PC-9 (cell line): ENCODE results near the gene PTK6. TPM values are rescaled to one million over a fixed set of nuclear protein-coding genes. Genes with fewer than 3 reads are reported as not detected.

Experiments
- BruUV-seq: library from RNA; stranded (reverse); fragments of 400-500 nt; replicated peaks from 2 replicates; lab custom pipeline; 2021; lab: Mats Ljungman, UMichigan
- CTCF ChIA-PET: fragments of 300-600 bp; sonication (Branson Sonifier 250); formaldehyde crosslinking; loops from one replicate; lab custom pipeline; 2022; ENCODE audit warnings: antibody characterized with exemption; lab: Charles Lee
- POLR2A ChIA-PET: fragments of 300-600 bp; sonication (Branson Sonifier 250); formaldehyde crosslinking; loops from one replicate; lab custom pipeline; 2022; ENCODE audit warnings: antibody characterized with exemption; ENCODE audit not compliant: unreplicated experiment; lab: Charles Lee
- DNase-seq, 2 experiments: peaks; one replicate each; pipeline versions ENCODE4 v3.0.0 to v3.0.0-alpha.2; 2015 to 2022; ENCODE audit warnings: mixed read lengths in 1 of 2
- H2AFZ ChIP-seq: fragments of 200-600 bp; sonication (generic); 2 replicates; pipeline ENCODE4 v1.8.1; 2017; ENCODE audit warnings: antibody characterized with exemption
- H3F3A ChIP-seq: fragments of 200-600 bp; sonication (generic); 2 replicates; pipeline ENCODE4 v1.8.1; 2017; ENCODE audit warnings: antibody characterized with exemption, mild to moderate bottlenecking, low read depth; ENCODE audit not compliant: insufficient read depth
- H3K27ac ChIP-seq: fragments of 200-600 bp; sonication (generic); 2 replicates; pipeline ENCODE4 v1.6.1; 2016; ENCODE audit warnings: mixed run types
- H3K27me3 ChIP-seq: fragments of 200-600 bp; sonication (generic); 2 replicates; pipeline ENCODE4 v1.6.1; 2016; ENCODE audit warnings: low read depth, mixed run types; ENCODE audit not compliant: insufficient read depth
- H3K36me3 ChIP-seq: fragments of 200-600 bp; sonication (generic); 2 replicates; pipeline ENCODE4 v1.6.1; 2016; ENCODE audit warnings: low read depth, mixed run types
- H3K4me1 ChIP-seq: fragments of 200-600 bp; sonication (generic); replicated peaks from 2 replicates; pipeline ENCODE4 v1.6.1; 2016; ENCODE audit warnings: mixed run types; ENCODE audit not compliant: insufficient read depth
- H3K4me2 ChIP-seq: fragments of 200-600 bp; sonication (generic); 2 replicates; pipeline ENCODE4 v1.6.1; 2017; ENCODE audit warnings: mixed run types
- H3K4me3 ChIP-seq: fragments of 200-600 bp; sonication (generic); 2 replicates; pipeline ENCODE4 v1.6.1; 2016; ENCODE audit warnings: mixed run types
- H3K79me2 ChIP-seq: fragments of 200-600 bp; sonication (generic); 2 replicates; pipeline ENCODE4 v1.6.1; 2017; ENCODE audit warnings: low read depth, mixed run types
- H3K9me2 ChIP-seq: fragments of 200-600 bp; sonication (generic); 2 replicates; pipeline ENCODE4 v1.8.1; 2017; ENCODE audit warnings: mild to moderate bottlenecking; ENCODE audit not compliant: insufficient read depth
- H3K9me3 ChIP-seq: fragments of 200-600 bp; sonication (generic); 2 replicates; pipeline ENCODE4 v1.8.1; 2016; ENCODE audit warnings: low read depth; ENCODE audit not compliant: insufficient read depth
- H4K20me1 ChIP-seq: fragments of 200-600 bp; sonication (generic); 2 replicates; pipeline ENCODE4 v1.8.1; 2017; ENCODE audit not compliant: insufficient read depth
- CTCF ChIP-seq: fragments of 200-600 bp; sonication (generic); conservative IDR thresholded peaks from 2 replicates; pipeline ENCODE4 v1.6.1; 2017; ENCODE audit warnings: mixed run types, antibody characterized with exemption, mild to moderate bottlenecking, moderate library complexity
- EZH2 ChIP-seq: fragments of 200-600 bp; sonication (generic); IDR thresholded peaks from 2 replicates; pipeline ENCODE4 v1.8.0; 2017; ENCODE audit warnings: antibody characterized with exemption, low read depth
- intact Hi-C: fragments of 100-400 bp; cut with micrococcal nuclease; formaldehyde crosslinking; loops from one replicate; pipeline ENCODE4 v1.10.0; 2022; ENCODE audit not compliant: unreplicated experiment
- total RNA-seq: library from RNA; stranded (reverse); gene quantifications from 2 replicates; pipeline ENCODE4 v1.2.3, GENCODE V29; 2021

Gene PTK6
- total RNA-seq, 1 experiment from 2014 or later: 12.9 TPM

- Histone ChIP-seq H2AFZ (no peak overlapping the region), H3K4me2 (peak overlapping the region; percentile 97), H3K9me3 (no peaks in the 10 kb centered on the region), H4K20me1 (0 out of 2 replicates have a peak, but pooled peaks cover 4% of the 10 kb centered on the region), H3K36me3 (no peaks in the 10 kb centered on the region), H3K27me3 (no peaks in the 10 kb centered on the region), H3K4me1 (peaks cover 11% of the 10 kb centered on the region), H3K79me2 (peaks cover 5% of the 10 kb centered on the region; the same call in 1 of the 2 replicates), H3F3A (peaks cover 25% of the 10 kb centered on the region), H3K27ac (no peak overlapping the region), H3K9me2 (no peaks in the 10 kb centered on the region), H3K4me3 (no peak overlapping the region)
- ChIA-PET POLR2A (no interaction called here), CTCF (interaction anchor here (0.6 kb wide), 1 partner anchor 20 kb away, joined by 3 read pairs; no protein-coding TSS in a partner anchor)
- TF ChIP-seq EZH2: no peak
- TF ChIP-seq CTCF: no peak
- intact Hi-C loops: no loop called here
- no peak for DNase-seq
- no TSS peak for BruUV-seq
These were observed 37.9 kb upstream of the PTK6 start for GRCh38 chr20:63574829-63575743.

GRCh38 chr20:63574156-63574828, 37.1 kb upstream of the PTK6 start, which contains the start of gene HELZ2:
Gene HELZ2, minus strand, starts transcription at chr20:63574239. Its CDS starts 1,854 bp downstream, at chr20:63572385.
- DNase-seq: peak in 1 of 2 experiments; percentile 67
- H3K9me2 ChIP-seq: no peaks in the 10 kb centered on the region
- peaks cover 11% of the 10 kb centered on the region for H3K4me1 ChIP-seq
- H3K79me2 ChIP-seq: peaks cover 5% of the 10 kb centered on the region; the same call in 1 of the 2 replicates
- intact Hi-C loops: no loop called here
- H3K9me3 ChIP-seq: no peaks in the 10 kb centered on the region
- no peaks in the 10 kb centered on the region for H3K27me3 ChIP-seq
- H2AFZ ChIP-seq: peak within 1 kb of the TSS; percentile 80
- peaks cover 25% of the 10 kb centered on the region for H3F3A ChIP-seq
- H3K27ac ChIP-seq: no peak within 1 kb of the TSS
- BruUV-seq: TSS peak; percentile 85
- 0 out of 2 replicates have a peak, but pooled peaks cover 4% of the 10 kb centered on the region for H4K20me1 ChIP-seq
- ChIA-PET POLR2A (interaction anchor here (0.5 to 1.0 kb wide), 6 partner anchors 44 to 637 kb away, joined by 3 to 18 read pairs (median 6); partner anchors contain the start of genes GID8, PRPF6 and TCEA2), CTCF (interaction anchor here (0.6 to 1.0 kb wide), 3 partner anchors 20 to 67 kb away, joined by 3 to 12 read pairs (median 6); no protein-coding TSS in a partner anchor)
- peak within 1 kb of the TSS; percentile 60 for H3K4me3 ChIP-seq
- no peak for TF ChIP-seq EZH2
- no peaks in the 10 kb centered on the region for H3K36me3 ChIP-seq
- peak within 1 kb of the TSS; percentile 97 for H3K4me2 ChIP-seq

- intact Hi-C loops: no loop called here
- Histone ChIP-seq H3K4me2 (peak overlapping the region; percentile 85), H3K4me3 (peak overlapping the region; percentile 60), H3K79me2 (peaks cover 5% of the 10 kb centered on the region; the same call in 1 of the 2 replicates), H4K20me1 (0 out of 2 replicates have a peak, but pooled peaks cover 4% of the 10 kb centered on the region), H3F3A (peaks cover 25% of the 10 kb centered on the region), H2AFZ (peak overlapping the region; percentile 72), H3K9me3 (no peaks in the 10 kb centered on the region), H3K4me1 (peaks cover 11% of the 10 kb centered on the region), H3K9me2 (no peaks in the 10 kb centered on the region), H3K27me3 (no peaks in the 10 kb centered on the region), H3K27ac (no peak overlapping the region), H3K36me3 (no peaks in the 10 kb centered on the region)
- POLR2A ChIA-PET: interaction anchor here (0.5 to 1.0 kb wide), 7 partner anchors 36 to 636 kb away, joined by 3 to 18 read pairs (median 6); partner anchors contain the start of genes GID8, PRPF6 and TCEA2
- CTCF ChIA-PET: interaction anchor here (0.6 to 1.0 kb wide), 2 partner anchors 35 to 68 kb away, joined by 6 to 12 read pairs; no protein-coding TSS in a partner anchor
- no TSS peak for BruUV-seq
- no peak for TF ChIP-seq CTCF
- no peak for TF ChIP-seq EZH2
- DNase-seq: no peak
These were observed 36.5 kb upstream of the PTK6 start for GRCh38 chr20:63573647-63574131.
